DMS53 (cell line): ENCODE measurements around the gene CD79B.

Source experiments
- DNase-seq: peaks from one replicate; lab custom pipeline; 2025; lab: John Stamatoyannopoulos, UW

CD79B gene

DNA sequence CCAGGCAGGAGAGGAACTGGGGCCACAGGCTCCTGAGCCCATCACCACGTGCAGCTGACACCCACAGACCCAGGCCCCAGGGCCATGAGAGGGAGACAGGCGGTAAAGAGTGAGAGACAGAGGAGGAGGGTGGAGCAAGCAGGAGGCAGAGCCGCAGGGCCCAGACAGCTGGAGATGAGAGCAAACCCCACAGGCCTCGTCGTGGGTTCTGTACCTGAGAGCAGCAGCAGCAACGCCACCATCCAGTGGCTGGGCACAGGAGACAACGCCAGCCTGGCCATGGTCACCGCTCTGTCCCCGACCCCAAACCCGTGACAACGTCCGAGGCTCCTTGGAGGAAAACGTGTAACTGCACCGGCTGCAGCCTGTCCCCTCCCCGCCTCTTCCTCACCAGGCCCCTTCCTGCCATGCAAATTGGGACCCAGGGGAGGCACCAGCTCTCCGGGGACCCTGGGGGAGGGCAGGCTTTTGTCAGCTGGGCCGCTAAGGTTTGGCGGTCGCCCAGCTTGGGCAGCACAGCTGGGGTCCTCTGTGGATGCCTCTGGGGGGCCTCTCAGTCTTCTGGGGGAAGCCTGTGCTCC lies at the start of gene CD79B:
CD79B (minus strand) TSS at position 351 of the 581 bp plus-strand sequence; CDS start at position 281, 70 bp downstream.
- DNase-seq = no peak

DNA sequence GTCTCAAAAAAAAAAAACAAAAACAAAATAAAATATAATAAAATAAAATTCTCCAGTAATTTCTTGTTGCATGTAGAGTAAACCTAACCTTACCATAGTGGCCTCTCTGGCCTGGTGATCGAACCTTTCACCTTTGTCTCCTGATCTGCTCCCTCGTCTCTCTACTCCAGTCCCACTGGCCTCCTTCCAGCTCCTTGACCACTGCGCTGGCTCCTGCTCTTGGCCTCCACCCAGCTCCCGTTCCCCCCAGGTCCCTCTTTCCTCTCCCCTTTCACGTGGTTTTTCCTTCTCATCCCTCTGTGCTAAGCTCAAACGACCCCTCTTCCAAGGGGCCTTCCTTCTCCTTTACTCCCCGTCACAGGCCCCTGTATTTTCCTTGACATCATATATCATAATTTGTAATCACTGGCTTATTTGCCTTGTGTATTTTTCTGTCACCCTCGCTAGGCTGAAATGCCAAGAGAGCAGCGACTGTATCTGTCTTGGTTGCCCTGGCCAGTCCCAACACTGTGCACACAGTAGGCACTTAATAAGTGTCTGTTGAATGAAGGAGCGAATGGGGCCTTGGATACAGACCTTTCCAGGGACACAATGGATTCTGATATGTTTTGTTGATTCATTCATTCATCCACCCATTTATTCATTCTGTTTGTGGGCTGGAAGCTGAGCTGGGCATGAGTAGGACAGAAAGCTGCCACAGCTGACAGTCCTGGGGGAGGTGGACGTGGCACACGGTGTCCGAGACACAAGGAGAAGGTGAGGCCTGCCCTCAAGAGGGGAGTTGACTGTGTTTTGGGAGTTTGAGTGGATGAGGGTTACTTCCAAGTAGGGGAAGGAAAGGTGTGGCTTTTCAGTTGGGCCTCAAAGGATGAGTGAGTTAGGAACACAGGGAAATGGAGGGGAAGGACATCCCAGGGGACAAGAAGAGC lies 46.4 kb upstream of the CD79B start:
- DNase-seq = no peak

DNA sequence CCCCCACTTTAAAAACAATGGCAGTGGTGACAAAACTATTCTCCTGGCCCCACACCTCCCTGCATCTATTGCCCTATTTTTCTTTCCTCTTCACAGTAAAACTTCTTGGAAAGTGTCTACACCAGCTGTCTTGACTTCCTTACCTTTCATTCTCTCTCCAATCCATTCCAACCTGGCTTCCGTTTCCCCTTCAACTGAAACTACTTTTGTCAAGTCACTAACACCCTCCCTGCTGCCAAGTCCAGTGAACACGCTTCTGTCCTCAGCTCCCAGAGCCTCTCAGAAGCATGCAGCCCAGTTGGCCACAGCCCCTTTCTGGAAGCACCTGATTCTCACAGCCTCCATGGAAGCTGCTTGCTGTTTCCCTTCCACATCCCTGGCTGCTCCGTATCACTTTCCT lies 44.6 kb upstream of the CD79B start:
- DNase-seq = no peak

DNA sequence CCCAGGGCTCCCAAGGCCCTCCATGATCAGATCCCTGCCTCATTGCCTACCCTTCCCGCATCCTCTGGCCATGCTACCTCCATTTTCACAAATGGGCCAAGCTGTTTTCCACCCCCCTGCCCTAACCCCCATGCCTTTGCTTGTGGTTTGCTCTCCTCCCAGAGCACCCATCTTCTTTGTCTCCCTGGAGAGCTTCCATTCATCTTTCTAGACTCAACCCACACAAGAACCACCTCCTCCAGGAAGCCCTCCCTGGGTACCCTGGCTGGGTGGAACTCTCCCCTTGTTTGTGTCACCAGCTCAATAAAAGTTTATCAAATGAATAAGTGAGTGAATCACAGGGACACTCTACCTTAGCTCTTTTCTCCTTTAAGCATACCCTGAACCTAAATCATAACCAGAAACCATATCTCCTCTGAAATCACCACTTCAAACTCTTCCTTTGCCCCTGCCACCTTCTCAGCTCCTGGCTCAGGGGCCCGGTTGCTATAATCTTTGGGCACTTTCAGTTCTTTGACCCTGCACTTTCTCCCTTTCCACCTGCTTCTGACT lies 43.5 kb upstream of the CD79B start:
- DNase-seq = no peak

DNA sequence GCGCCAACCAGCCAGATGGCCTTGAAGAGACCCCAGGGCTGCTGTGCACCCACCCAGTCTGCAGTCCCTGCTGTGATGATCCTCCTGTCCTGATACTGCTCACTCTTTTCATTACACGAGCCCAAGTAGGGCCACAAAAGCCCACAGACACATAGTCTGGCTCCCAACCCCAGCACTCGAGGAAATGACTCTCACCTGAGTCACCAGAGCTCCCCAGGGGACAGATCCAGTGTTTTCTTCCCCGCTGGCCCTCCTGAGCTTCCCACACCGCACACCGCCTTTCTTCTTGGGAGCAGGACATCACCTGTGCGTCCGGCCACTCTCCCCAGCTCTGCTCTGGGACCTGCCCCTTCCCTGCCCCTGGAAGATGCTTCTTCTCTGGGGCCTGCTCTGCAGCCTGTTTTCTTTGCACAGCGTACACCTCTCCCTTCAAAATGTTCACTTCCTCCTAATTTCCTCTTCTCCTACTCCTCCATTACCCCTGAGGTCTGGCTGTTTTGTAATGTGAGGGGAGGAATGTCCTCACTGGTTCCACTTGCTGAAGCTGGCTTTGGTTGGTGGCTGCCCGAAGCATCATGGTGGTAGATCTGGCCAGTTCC lies 42.6 kb upstream of the CD79B start:
- peak; percentile 57 for DNase-seq

DNA sequence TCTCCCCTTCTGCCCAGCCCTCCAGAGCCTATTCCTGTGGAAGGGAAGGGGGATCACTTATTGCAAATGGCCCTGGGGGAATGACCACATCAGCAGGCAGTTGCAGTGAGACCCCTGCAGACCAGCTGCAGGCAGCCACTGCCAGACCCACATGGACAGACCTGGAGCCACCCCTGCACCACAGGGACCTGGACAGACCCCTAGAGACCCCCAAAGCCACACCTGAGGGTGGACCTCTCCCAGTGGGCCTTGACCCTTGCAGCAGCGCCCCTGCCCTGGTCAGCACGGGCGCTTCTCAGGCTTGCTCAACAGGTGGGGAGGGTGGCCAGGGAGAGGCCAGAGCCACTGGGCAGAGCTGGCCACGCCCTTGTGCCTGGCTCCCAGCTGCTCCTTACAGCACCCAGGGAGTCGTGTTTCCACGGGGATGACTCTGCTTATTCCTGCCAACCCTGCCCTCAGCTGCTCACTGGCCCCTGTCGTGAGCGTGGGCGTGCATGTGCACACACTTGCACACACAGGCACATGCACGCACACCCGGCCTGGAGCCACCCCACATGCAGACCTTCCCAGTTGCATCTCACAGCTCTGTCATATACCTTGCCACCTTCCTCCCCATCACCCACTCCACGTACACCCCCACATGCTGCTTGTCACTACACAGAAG lies 41.9 kb upstream of the CD79B start:
- DNase-seq = peak; percentile 71

DNA sequence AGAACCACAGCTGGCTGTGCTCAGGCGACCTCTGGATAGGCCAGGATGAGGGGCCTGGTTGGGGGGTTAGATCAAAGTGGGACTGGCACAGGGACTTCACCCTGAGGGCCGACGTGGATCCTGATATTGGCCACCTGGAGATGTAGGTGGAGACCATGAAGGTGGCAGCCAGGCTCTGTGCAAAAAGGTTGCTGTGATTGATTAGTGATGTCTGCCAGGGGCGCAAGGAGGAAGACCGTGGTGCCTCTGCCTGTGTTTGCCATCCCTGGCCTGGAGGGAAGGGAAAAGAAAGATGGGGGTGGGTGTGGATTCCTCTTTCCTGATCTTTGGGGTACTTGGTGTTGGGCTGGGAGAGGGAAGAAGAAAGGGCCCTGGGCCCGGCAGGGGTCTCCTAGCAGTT lies 41.1 kb upstream of the CD79B start:
- DNase-seq = no peak

DNA sequence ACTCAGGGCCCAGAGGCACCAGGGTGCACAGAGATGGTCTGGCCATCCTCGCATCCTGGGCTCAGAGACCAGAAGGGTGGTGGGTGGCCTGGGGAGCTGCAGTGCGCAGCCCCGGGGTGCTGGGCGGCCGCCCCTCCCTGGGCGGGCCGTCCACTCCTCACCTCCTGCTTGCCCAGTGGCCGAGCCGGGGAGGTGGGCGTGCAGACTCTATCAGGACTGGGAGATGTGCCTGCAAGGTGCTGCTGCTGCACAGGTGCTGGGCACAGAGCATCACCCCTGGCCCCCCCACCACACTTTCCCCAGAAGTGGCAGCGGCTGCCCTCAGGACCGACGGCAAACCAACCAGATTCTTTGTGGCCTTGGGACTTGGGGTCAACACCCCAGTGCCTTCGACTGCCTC lies 40.7 kb upstream of the CD79B start, which contains the start of gene SCN4A:
SCN4A (minus strand) TSS at position 123 of the 400 bp plus-strand sequence; CDS start at position 46, 77 bp downstream.
- no peak for DNase-seq

DNA sequence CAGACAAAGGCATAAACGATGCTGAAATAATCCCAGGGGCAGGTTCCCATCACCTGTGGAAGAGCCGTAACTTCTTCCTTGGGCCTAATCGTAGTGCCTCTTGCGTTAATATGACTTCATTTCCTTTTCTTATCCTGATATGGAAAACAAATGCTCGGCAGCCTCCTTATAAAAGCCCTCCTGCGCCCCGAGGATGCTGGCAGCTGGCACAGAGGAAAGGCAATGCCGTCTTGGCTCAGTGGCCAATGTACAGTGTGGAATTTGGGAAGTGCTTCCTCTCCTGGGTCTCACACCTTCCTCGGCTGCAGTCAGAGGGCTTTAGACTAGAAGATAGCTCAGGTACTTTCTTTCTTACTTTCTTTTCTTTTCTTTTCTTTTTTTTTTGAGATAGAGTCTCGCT lies 37.1 kb upstream of the CD79B start:
- no peak for DNase-seq

DNA sequence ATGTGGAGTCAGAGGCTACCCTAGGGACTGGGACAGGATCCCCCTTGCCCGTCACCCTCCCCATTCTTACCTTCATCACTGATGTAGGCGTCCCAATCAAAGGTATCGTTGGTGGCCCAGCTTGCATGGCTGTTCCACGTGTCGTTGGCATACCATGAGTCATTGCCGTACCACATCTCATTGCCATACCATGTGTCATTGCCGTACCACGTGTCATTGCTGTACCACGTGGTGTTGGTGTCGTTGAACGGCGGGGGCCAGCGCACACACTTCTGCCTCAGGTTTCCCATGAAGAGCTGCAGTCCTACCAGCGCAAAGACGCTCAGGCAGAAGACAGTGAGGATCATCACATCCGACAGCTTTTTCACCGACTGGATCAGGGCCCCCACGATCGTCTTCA lies 35.8 kb upstream of the CD79B start:
- peak; percentile 15 for DNase-seq

DNA sequence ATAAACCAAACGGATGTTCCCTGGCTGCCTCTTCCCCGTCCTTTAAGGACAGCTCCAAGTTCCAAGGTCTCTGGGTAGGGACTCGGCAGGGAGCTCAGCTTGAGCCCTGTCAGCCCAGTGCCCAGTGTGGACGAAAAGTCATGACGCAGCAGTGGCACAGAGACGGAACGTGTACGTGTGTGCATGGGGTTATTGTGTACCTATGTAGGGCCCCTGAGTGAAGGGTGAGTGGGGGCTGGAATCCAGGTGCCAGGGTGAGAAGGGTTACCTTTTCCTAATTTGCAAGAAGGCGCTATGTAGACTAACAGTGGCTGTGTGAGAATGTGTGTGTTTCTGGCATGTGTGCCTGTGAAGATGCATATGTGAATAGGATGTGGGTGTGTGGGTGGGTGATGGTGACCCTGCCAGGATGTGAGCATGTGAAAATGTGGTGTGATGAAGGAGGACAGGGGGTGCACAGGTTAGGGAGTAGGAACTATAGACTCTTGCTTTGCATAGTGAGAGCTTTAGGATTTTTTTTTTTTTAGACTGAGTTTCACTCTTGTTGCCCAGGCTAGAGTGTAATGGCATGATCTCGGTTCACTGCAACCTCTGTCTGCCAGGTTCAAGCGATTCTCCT lies 34.6 kb upstream of the CD79B start:
- no peak for DNase-seq

DNA sequence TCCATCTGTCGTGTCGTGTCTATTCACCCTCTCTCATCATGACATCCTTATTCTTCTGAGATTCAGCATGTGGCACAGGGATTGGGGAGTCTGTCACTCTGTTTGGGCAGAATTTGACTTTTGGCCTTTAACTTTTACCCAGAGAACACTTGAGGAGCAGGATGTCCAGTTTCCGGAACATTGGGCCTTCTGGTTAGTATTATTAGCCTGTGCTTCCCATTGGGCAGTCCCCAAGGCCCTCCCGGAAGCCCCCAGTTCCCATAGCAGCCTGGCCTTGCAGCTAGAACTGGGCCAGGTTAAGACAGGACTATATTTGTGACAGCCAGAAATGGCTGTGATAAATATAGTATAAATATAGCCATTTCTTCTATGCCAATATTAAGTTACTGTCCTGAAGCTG lies 31.0 kb upstream of the CD79B start:
- DNase-seq = no peak

DNA sequence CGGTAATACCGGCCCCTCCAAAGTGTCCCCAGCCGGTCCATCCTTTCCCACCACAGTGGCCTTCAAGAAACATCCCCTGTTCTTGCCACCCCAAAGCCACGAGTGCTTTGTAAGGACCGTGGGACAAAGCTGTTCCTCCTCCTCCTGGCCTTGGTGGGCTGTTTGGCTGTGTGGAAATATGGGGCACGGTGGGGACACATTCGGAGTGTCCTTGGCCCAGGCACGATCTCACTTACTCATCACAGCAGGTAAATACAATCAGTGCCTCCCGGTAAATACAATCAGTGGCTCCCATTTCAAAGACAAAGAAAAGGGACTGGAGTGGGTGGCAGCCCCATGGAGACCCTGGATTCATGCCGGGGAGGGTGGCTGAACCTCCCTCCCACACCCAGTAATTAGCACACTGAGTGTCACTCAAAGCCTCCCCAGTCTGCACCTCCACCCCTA lies 30.2 kb upstream of the CD79B start:
- no peak for DNase-seq

DNA sequence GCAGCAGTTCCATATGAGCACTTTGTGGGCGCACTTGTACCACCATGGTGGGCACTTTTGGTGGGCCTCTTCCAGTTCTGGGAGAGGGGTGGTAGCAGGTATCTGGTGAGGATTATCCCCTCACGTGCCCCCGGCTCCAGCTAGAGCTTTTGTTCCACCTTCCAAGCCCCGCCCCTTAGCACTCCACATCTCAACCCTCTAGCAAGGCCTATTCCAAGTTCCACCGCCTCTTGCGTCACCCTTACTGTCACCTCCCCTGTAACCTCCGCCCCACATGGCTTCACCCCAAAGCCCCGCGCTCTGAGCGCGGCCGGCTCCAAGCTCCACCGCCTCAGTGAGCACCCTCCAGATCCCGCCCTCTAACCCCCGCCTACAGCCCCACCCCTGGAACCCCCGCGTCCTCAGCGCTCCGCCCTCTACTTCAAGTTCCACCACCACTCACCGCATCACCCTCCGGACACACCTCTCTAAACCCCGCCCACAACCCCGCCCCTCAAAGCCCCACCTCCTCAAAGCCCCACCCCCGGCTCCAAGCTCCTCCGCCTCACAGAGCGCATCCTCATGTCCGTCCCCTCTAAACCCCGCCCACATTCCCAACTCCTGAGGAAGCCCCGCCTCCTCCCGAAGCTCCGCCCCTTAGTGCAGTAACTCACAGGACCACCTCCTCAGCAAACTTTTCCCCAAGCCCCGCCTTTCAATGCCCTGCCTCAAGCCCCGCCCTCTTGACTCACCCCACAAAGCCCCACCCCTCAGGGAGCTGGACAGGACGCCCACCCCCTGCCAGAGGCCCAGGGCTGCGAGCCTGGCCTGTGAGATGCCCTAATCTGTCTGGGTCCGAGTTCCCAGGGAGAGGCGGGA lies 29.5 kb upstream of the CD79B start:
- DNase-seq = peak; percentile 31

DNA sequence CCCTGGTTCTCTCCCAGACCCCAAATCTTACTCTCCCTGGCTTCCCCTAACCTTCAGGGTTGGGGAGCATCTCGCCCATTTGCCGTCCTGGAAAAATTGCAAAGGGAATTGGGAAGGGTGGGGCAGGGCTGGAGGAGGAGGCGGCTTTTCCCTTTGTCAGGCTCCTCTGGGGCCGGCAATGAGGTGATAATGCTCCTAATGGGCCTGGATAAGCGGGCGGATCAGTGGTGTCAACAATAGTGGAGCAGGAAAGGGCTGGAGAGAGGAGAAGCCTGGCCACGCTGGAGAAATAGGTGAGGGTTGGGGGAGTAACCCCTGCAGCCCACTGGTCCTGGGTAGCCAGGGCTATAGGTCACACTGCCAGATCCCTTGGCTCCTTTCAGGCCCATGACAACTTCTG lies 28.3 kb upstream of the CD79B start:
- no peak for DNase-seq

DNA sequence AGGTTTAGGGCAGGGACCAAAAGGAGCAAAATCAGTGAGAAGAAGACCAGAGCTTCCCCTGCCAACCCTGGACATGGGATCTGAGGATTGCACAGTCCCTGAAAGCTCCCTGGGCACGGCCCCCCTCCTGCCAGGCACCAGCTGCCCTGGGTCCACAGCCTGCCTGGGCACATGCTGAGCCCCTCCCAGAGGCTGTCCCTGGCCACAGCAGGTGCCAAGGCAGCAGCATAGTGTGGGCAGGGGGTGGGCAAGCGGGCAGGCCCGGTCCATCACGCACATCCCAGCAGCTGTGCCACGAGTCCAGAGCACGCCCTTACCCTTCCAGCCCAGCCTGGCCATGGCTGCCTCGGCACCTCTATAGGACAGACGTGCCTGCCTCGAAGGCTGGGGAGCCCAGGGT lies 27.9 kb upstream of the CD79B start:
- DNase-seq = no peak

DNA sequence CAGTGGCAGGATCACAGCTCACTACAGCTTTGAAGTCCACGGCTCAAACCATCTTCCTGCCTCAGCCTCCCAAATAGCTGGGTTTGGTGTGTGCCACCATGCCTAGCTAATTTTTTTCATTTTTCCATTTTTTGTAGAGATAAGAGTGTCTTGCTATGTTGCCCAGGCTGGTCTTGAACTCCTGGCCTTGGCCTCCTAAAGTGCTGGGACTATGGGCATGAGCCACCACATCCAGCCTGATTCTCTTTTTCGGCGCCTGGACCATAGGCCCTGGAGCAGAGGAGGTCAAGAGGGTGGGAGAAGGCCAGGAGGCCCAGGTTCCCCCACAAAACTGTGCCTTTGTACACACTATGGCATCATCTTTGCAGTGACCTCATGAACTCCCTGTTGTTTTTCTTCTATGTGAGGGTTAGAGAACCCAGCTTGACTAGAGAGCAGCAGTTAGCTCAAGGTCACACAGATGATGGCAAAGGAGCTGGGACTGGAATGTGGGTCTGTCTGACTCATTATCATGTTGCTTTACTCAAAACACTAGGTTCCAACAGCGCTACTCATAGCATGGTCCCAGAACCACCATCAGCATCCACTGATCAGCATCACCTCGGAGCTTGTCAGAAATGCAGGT lies 24.3 kb upstream of the CD79B start:
- DNase-seq = no peak

DNA sequence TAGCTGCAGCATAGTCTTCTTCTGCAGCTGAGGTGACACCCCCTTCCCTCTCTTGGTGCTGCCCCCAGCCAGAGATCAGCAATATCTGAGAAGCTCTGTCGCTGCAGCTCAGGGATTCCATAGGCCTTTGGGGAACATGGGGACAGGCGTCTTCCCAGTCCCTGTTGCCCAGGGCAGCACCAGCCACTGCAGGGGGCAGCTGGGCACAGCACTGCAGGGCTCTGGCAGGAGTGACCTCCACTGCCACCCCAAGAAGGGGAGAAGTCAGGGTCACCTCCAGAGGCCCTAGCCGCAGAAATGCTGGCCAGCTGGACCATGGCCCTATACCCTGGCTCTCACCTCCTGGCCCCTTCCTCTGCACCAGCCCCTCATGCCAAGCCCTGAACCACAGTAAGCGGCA lies 23.7 kb upstream of the CD79B start:
- no peak for DNase-seq

DNA sequence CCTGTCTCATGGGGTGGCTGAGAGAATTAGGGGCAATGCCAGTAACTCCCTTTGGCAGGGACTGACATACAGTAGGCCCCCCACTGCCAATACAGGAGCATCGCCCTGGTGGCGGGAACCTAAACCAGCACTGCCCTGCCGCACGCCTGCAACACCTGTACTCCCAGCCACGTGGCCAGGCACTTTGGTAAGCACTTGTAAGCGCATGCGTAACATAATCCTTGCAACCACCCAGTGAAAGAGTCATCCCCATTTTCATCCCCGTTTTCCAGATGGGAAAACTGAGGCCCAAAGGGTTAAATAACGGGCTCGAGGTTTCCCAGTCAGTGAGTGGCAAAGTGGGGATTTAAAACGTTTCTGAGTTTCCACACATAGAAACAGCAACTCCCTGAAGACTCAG lies 23.1 kb upstream of the CD79B start:
- DNase-seq = peak; percentile 17

DNA sequence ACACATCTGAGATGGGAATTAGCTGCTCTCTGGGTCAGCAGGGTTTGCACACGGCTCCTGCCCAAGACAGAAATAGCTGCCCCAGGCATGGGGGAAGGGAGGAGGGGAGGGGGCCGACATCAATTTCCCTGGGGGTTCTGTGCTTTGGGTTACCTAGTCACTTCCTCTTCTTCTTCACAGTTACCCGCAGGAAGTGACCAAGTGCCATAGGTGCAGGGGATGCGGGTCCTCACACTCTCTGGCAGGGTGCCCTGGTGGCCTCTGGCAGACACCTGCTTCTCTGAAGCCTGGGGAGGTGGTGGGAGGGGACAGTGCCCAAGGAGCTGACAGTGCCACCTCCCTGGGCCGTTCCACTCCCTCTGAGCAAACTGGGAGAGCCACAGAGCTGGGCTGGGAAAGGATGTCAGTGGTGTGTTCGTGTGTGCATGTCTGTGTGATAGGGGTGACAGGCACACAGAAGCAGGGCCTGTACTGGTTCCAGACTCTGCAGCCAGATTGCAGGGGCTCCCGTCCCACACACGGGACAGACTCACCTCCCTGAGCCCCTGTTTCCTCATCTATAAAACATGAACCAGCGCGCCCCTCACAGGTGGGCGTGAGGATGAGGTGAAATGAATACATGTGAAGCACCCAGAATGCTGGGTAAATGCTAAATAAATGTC lies 22.4 kb upstream of the CD79B start:
- DNase-seq = peak; percentile 59
